ENCODE data around the gene OAS2.
A peak's percentile ranks its signal among the peaks of the same experiment; 100 is the strongest.

DNA sequence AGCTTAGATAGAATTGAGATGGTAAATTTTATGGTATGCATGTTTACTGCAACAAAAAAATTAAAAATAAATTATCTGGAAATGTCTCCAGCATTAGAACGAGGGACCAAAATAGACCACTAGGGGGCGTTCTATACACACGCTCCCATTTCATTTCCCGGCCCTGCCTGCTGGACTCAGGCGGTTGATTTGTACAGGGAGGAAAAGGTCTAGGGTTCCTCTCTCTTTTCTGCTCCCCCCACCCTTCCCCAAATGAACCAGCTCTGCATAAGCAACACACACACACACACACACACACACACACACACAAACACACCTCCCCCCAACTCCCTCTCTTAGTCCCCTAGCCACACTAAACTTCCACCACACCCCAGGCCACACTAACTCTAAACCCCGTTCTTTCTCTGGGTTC lies 70.4 kb downstream of the OAS2 start:
- TF ChIP-seq CSDE1 (IDR thresholded peaks at IDR 0.05) (no peak), TRIM25 (IDR thresholded peaks at IDR 0.05; ENCODE audit: borderline replicate concordance) (no peak), FUS (optimal IDR thresholded peaks at IDR 0.05; ENCODE audit: low read depth, low read length) (no peak), KDM5B (IDR thresholded peaks at IDR 0.05; ENCODE audit: insufficient replicate concordance, low read depth, low read length) (no peak), ZNF282 (CRISPR knock-in tag; IDR thresholded peaks at IDR 0.05) (no peak), HDAC2 (IDR thresholded peaks at IDR 0.05) (no peak), POLR2AphosphoS5 (IDR thresholded peaks at IDR 0.05; ENCODE audit: control insufficient read depth, insufficient read depth, low read depth, low read length) (no peak), PREB (CRISPR knock-in tag; IDR thresholded peaks at IDR 0.05) (no peak), NFYB (IDR thresholded peaks at IDR 0.05; ENCODE audit: extremely low read depth, insufficient read length) (no peak), ETV1 (tag; conservative IDR thresholded peaks at IDR 0.05; ENCODE audit: low read depth) (no peak)
- TF ChIP-seq, protein P1, sequence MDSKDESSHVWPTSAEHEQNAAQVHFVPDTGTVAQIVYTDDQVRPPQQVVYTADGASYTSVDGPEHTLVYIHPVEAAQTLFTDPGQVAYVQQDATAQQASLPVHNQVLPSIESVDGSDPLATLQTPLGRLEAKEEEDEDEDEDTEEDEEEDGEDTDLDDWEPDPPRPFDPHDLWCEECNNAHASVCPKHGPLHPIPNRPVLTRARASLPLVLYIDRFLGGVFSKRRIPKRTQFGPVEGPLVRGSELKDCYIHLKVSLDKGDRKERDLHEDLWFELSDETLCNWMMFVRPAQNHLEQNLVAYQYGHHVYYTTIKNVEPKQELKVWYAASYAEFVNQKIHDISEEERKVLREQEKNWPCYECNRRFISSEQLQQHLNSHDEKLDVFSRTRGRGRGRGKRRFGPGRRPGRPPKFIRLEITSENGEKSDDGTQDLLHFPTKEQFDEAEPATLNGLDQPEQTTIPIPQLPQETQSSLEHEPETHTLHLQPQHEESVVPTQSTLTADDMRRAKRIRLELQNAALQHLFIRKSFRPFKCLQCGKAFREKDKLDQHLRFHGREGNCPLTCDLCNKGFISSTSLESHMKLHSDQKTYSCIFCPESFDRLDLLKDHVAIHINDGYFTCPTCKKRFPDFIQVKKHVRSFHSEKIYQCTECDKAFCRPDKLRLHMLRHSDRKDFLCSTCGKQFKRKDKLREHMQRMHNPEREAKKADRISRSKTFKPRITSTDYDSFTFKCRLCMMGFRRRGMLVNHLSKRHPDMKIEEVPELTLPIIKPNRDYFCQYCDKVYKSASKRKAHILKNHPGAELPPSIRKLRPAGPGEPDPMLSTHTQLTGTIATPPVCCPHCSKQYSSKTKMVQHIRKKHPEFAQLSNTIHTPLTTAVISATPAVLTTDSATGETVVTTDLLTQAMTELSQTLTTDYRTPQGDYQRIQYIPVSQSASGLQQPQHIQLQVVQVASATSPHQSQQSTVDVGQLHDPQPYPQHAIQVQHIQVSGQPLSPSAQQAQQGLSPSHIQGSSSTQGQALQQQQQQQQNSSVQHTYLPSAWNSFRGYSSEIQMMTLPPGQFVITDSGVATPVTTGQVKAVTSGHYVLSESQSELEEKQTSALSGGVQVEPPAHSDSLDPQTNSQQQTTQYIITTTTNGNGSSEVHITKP (IDR thresholded peaks at IDR 0.05; ENCODE audit: partially characterized antibody) = no peak
- TF ChIP-seq, protein P2, sequence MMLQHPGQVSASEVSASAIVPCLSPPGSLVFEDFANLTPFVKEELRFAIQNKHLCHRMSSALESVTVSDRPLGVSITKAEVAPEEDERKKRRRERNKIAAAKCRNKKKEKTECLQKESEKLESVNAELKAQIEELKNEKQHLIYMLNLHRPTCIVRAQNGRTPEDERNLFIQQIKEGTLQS (IDR thresholded peaks at IDR 0.05) = no peak
- TF ChIP-seq, protein P2 (CRISPR knock-in tag; conservative IDR thresholded peaks at IDR 0.05) = no peak
- TF ChIP-seq, protein P3, sequence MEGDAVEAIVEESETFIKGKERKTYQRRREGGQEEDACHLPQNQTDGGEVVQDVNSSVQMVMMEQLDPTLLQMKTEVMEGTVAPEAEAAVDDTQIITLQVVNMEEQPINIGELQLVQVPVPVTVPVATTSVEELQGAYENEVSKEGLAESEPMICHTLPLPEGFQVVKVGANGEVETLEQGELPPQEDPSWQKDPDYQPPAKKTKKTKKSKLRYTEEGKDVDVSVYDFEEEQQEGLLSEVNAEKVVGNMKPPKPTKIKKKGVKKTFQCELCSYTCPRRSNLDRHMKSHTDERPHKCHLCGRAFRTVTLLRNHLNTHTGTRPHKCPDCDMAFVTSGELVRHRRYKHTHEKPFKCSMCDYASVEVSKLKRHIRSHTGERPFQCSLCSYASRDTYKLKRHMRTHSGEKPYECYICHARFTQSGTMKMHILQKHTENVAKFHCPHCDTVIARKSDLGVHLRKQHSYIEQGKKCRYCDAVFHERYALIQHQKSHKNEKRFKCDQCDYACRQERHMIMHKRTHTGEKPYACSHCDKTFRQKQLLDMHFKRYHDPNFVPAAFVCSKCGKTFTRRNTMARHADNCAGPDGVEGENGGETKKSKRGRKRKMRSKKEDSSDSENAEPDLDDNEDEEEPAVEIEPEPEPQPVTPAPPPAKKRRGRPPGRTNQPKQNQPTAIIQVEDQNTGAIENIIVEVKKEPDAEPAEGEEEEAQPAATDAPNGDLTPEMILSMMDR (IDR thresholded peaks at IDR 0.05 in 2 of 3, conservative IDR thresholded peaks at IDR 0.05 in 1 of 3; ENCODE audit: insufficient read depth in 2 of 3, low read depth in 1 of 3, low read length in 3 of 3) = peak; percentile 76 to 94 (median 83)
